Spleen (tissue), 7 donors: ENCODE results near the gene PUM2.

Experiments
- CTCF ChIP-seq, 11 experiments: fragments of 200-600 bp in 7 of 11; fragments of 450-650 bp in 4 of 11; sonication (generic) in 4 of 11; IDR thresholded peaks in 8 of 11; conservative IDR thresholded peaks in 3 of 11; 1 replicate in 7 of 11; 2 replicates in 4 of 11; pipeline versions ENCODE4 v1.4.0 to v1.8.0; 2016 to 2021; ENCODE audit warnings: antibody characterized with exemption in 11 of 11, inconsistent platforms in 4 of 11, mild to moderate bottlenecking in 1 of 11
- POLR2A ChIP-seq, 3 donors: fragments of 450-650 bp; IDR thresholded peaks; one replicate each; pipeline ENCODE4 v1.5.1; 2017; ENCODE audit warnings: antibody characterized with exemption in 3 of 3, mild to moderate bottlenecking in 1 of 3
- POLR2AphosphoS5 ChIP-seq, 3 donors: sonication (generic); formaldehyde crosslinking; IDR thresholded peaks; one replicate each; pipeline ENCODE4 v1.5.1; 2017; ENCODE audit warnings: antibody characterized with exemption in 3 of 3
- donor health status: DM: no; HTN: no; CAD: no; lungs with moderate emphysema.
- donor health status: DM: no; HTN: no; CAD: no.
- donor health status: DM: no; HTN: no; CAD: no.

GRCh38 chr2:20334605-20335203 lies 15.9 kb downstream of the PUM2 start:
- TF ChIP-seq CTCF (IDR thresholded peaks at IDR 0.05 in 8 of 11, conservative IDR thresholded peaks at IDR 0.05 in 3 of 11) (no peak), POLR2AphosphoS5 (IDR thresholded peaks at IDR 0.05) (no peak), POLR2A (IDR thresholded peaks at IDR 0.05) (no peak)
